CD4-positive, CD25-positive, alpha-beta regulatory T cell (primary cell): Measurements from ENCODE around the gene TSPAN9. TPM values are rescaled to one million over a fixed set of nuclear protein-coding genes. Genes with fewer than 3 reads are reported as not detected.

Experiments
- ATAC-seq, 2 donors: fragments of 150-1000 bp; cut with Tn5 transposase; one replicate each; pipeline ENCODE4 v1.10.0; 2021; ENCODE audit warnings: low read depth in 2 of 2, moderate number of reproducible peaks in 2 of 2, moderate library complexity in 1 of 2
- DNase-seq, 3 donors: peaks; one replicate each; pipeline versions ENCODE4 v3.0.0 to v3.0.0-alpha.2; 2012 to 2022; ENCODE audit warnings: mixed read lengths in 1 of 3
- H3K27ac ChIP-seq: one replicate; pipeline ENCODE4 v1.7.0; 2013; ENCODE audit warnings: mild to moderate bottlenecking, low read length; ENCODE audit not compliant: insufficient read depth, poor library complexity, severe bottlenecking
- H3K27me3 ChIP-seq: one replicate; pipeline ENCODE4 v1.7.0; 2013; ENCODE audit warnings: low read length; ENCODE audit not compliant: control insufficient read depth, insufficient read depth
- H3K36me3 ChIP-seq: one replicate; pipeline ENCODE4 v1.7.0; 2013; ENCODE audit warnings: mild to moderate bottlenecking, low read length, moderate library complexity; ENCODE audit not compliant: control insufficient read depth, insufficient read depth
- H3K4me1 ChIP-seq: 2 replicates; pipeline ENCODE4 v1.7.0; 2013; ENCODE audit warnings: mild to moderate bottlenecking, low read length; ENCODE audit not compliant: insufficient read depth, control insufficient read depth, poor library complexity, severe bottlenecking
- H3K4me3 ChIP-seq: one replicate; pipeline ENCODE4 v1.7.0; 2013; ENCODE audit warnings: low read depth, mild to moderate bottlenecking, low read length, moderate library complexity
- H3K9me3 ChIP-seq, 2 experiments: 1 replicate in 1 of 2; 2 replicates in 1 of 2; pipeline ENCODE4 v1.7.0; 2013; ENCODE audit warnings: low read length in 2 of 2, mild to moderate bottlenecking in 1 of 2, moderate library complexity in 1 of 2; ENCODE audit not compliant: control insufficient read depth in 2 of 2
- H3K27ac Mint-ChIP-seq, 3 donors: one replicate each; pipeline ENCODE4 v1.8.0; 2020 to 2022; ENCODE audit warnings: mild to moderate bottlenecking in 3 of 3, mixed read lengths in 3 of 3, moderate library complexity in 2 of 3
- H3K27me3 Mint-ChIP-seq: one replicate; pipeline ENCODE4 v1.8.0; 2022; ENCODE audit warnings: mild to moderate bottlenecking, mixed read lengths
- H3K36me3 Mint-ChIP-seq: one replicate; pipeline ENCODE4 v1.8.0; 2020; ENCODE audit warnings: mixed read lengths
- H3K4me1 Mint-ChIP-seq, 4 donors: one replicate each; pipeline ENCODE4 v1.8.0; 2020 to 2022; ENCODE audit warnings: mixed read lengths in 4 of 4, mild to moderate bottlenecking in 1 of 4
- H3K4me3 Mint-ChIP-seq, 4 donors: one replicate each; pipeline ENCODE4 v1.8.0; 2020 to 2022; ENCODE audit warnings: mild to moderate bottlenecking in 4 of 4, mixed read lengths in 4 of 4, moderate library complexity in 3 of 4
- H3K9me3 Mint-ChIP-seq, 7 donors: one replicate each; pipeline ENCODE4 v1.8.0; 2020 to 2022; ENCODE audit warnings: mixed read lengths in 7 of 7, mild to moderate bottlenecking in 3 of 7, moderate library complexity in 2 of 7
- polyA plus RNA-seq, 4 donors: library from polyadenylated mRNA; unstranded; fragments of 300-500 nt; fragmentation: Illumina TruSeq; gene quantifications; one replicate each; pipeline ENCODE4 v1.2.3, GENCODE V29; 2021
- total RNA-seq: library from RNA; stranded (reverse); gene quantifications from one replicate; pipeline ENCODE4 v1.2.3, GENCODE V29; 2022

TSPAN9 gene
- total and polyA plus RNA-seq, 5 donors from 2014 or later = 0.09 to 1.2 (median 0.30) TPM; not detected in 1

- H3K9me3 ChIP-seq = no peaks in the 10 kb centered on the region
- ATAC-seq (no peak), DNase-seq (peak in 1 of 3 donors; percentile 38)
- no peaks in the 10 kb centered on the region for H3K36me3 Mint-ChIP-seq
- H3K27ac ChIP-seq = no peak overlapping the region
- no peak overlapping the region for H3K4me3 Mint-ChIP-seq
- H3K27me3 Mint-ChIP-seq = peaks cover 9% of the 10 kb centered on the region
- H3K9me3 Mint-ChIP-seq = peaks cover 0 to 2% (median 0%) of the 10 kb centered on the region in 7 donors
- no peaks in the 10 kb centered on the region for H3K36me3 ChIP-seq
- no peak overlapping the region for H3K27ac Mint-ChIP-seq
- no peaks in the 10 kb centered on the region for H3K27me3 ChIP-seq
- H3K4me3 ChIP-seq = no peak overlapping the region
- H3K4me1 Mint-ChIP-seq = no peaks in the 10 kb centered on the region
- H3K4me1 ChIP-seq = no peaks in the 10 kb centered on the region
Measured at GRCh38 chr12:3225154-3225795, 148.1 kb downstream of the TSPAN9 start.

- Mint-ChIP-seq H3K36me3 (no peaks in the 10 kb centered on the region), H3K27ac (no peak overlapping the region), H3K9me3 (peaks cover 0 to 2% (median 0%) of the 10 kb centered on the region in 7 donors), H3K4me3 (no peak overlapping the region), H3K27me3 (peaks cover 9% of the 10 kb centered on the region), H3K4me1 (no peaks in the 10 kb centered on the region)
- Histone ChIP-seq H3K27me3 (no peaks in the 10 kb centered on the region), H3K4me1 (no peaks in the 10 kb centered on the region), H3K4me3 (no peak overlapping the region), H3K9me3 (no peaks in the 10 kb centered on the region), H3K36me3 (no peaks in the 10 kb centered on the region), H3K27ac (no peak overlapping the region)
- no peak for DNase-seq
- no peak for ATAC-seq
Measured at GRCh38 chr12:3225796-3226180, 148.6 kb downstream of the TSPAN9 start.

GRCh38 chr12:3226264-3226663 lies 149.1 kb downstream of the TSPAN9 start:
- peaks cover 9% of the 10 kb centered on the region for H3K27me3 Mint-ChIP-seq
- no peaks in the 10 kb centered on the region for H3K4me1 Mint-ChIP-seq
- no peaks in the 10 kb centered on the region for H3K4me1 ChIP-seq
- ATAC-seq (no peak), DNase-seq (no peak)
- no peak overlapping the region for H3K27ac Mint-ChIP-seq
- no peak overlapping the region for H3K4me3 ChIP-seq
- H3K27ac ChIP-seq = no peak overlapping the region
- H3K36me3 ChIP-seq = no peaks in the 10 kb centered on the region
- H3K27me3 ChIP-seq = no peaks in the 10 kb centered on the region
- no peaks in the 10 kb centered on the region for H3K36me3 Mint-ChIP-seq
- no peaks in the 10 kb centered on the region for H3K9me3 ChIP-seq
- peaks cover 0 to 2% (median 0%) of the 10 kb centered on the region in 7 donors for H3K9me3 Mint-ChIP-seq
- H3K4me3 Mint-ChIP-seq = no peak overlapping the region

- ATAC-seq = no peak
- H3K9me3 Mint-ChIP-seq = peaks cover 0 to 2% (median 0%) of the 10 kb centered on the region in 7 donors
- H3K36me3 ChIP-seq = no peaks in the 10 kb centered on the region
Measured at GRCh38 chr12:3227076-3227975, 150.1 kb downstream of the TSPAN9 start.

GRCh38 chr12:3228552-3228951 lies 151.4 kb downstream of the TSPAN9 start:
- Mint-ChIP-seq H3K4me3 (no peak overlapping the region), H3K27me3 (peaks cover 9% of the 10 kb centered on the region), H3K36me3 (no peaks in the 10 kb centered on the region), H3K27ac (no peak overlapping the region), H3K9me3 (peaks cover 0 to 2% (median 0%) of the 10 kb centered on the region in 7 donors), H3K4me1 (no peaks in the 10 kb centered on the region)
- H3K9me3 ChIP-seq = no peaks in the 10 kb centered on the region
- H3K36me3 ChIP-seq = no peaks in the 10 kb centered on the region
- no peak for DNase-seq
- H3K4me1 ChIP-seq = no peaks in the 10 kb centered on the region
- no peak for ATAC-seq
- no peaks in the 10 kb centered on the region for H3K27me3 ChIP-seq
- no peak overlapping the region for H3K4me3 ChIP-seq
- no peak overlapping the region for H3K27ac ChIP-seq

More at GRCh38 chr12:3227076-3227975, 150.1 kb downstream of the TSPAN9 start:
- H3K27ac Mint-ChIP-seq = no peak overlapping the region
- no peak for DNase-seq
- no peak overlapping the region for H3K4me3 ChIP-seq
- no peaks in the 10 kb centered on the region for H3K9me3 ChIP-seq
- H3K4me3 Mint-ChIP-seq = no peak overlapping the region
- peaks cover 9% of the 10 kb centered on the region for H3K27me3 Mint-ChIP-seq
- no peaks in the 10 kb centered on the region for H3K4me1 Mint-ChIP-seq
- H3K4me1 ChIP-seq = no peaks in the 10 kb centered on the region
- no peaks in the 10 kb centered on the region for H3K27me3 ChIP-seq
- no peak overlapping the region for H3K27ac ChIP-seq
- H3K36me3 Mint-ChIP-seq = no peaks in the 10 kb centered on the region

- Mint-ChIP-seq H3K4me3 (no peak overlapping the region), H3K36me3 (no peaks in the 10 kb centered on the region), H3K27ac (no peak overlapping the region), H3K27me3 (peaks cover 9% of the 10 kb centered on the region), H3K9me3 (peaks cover 0 to 2% (median 0%) of the 10 kb centered on the region in 7 donors), H3K4me1 (no peaks in the 10 kb centered on the region)
- Histone ChIP-seq H3K4me1 (no peaks in the 10 kb centered on the region), H3K4me3 (no peak overlapping the region), H3K36me3 (no peaks in the 10 kb centered on the region), H3K9me3 (no peaks in the 10 kb centered on the region), H3K27me3 (no peaks in the 10 kb centered on the region), H3K27ac (no peak overlapping the region)
- no peak for DNase-seq
- no peak for ATAC-seq
Measured at GRCh38 chr12:3229577-3229976, 152.4 kb downstream of the TSPAN9 start.

GRCh38 chr12:3230758-3231375 lies 153.7 kb downstream of the TSPAN9 start:
- H3K4me3 ChIP-seq = no peak overlapping the region
- peaks cover 0 to 2% (median 0%) of the 10 kb centered on the region in 7 donors for H3K9me3 Mint-ChIP-seq
- no peaks in the 10 kb centered on the region for H3K4me1 Mint-ChIP-seq
- no peaks in the 10 kb centered on the region for H3K36me3 ChIP-seq
- no peak overlapping the region for H3K4me3 Mint-ChIP-seq
- H3K27ac ChIP-seq = no peak overlapping the region
- no peaks in the 10 kb centered on the region for H3K4me1 ChIP-seq
- ATAC-seq = no peak
- H3K27ac Mint-ChIP-seq = no peak overlapping the region
- peaks cover 12% of the 10 kb centered on the region for H3K27me3 Mint-ChIP-seq
- no peaks in the 10 kb centered on the region for H3K9me3 ChIP-seq
- H3K36me3 Mint-ChIP-seq = no peaks in the 10 kb centered on the region
- no peaks in the 10 kb centered on the region for H3K27me3 ChIP-seq
- DNase-seq = no peak
